NCI-H1048 (cell line): ENCODE data around the gene ZNF778.
"Not testable (repeated sequence)": the region's sequence is repeated elsewhere in the genome, so short reads cannot be mapped to it uniquely, and the experiment has no call there.

Experiments used
- DNase-seq: peaks from one replicate; lab custom pipeline; 2025; lab: John Stamatoyannopoulos, UW

ZNF778 gene

DNA sequence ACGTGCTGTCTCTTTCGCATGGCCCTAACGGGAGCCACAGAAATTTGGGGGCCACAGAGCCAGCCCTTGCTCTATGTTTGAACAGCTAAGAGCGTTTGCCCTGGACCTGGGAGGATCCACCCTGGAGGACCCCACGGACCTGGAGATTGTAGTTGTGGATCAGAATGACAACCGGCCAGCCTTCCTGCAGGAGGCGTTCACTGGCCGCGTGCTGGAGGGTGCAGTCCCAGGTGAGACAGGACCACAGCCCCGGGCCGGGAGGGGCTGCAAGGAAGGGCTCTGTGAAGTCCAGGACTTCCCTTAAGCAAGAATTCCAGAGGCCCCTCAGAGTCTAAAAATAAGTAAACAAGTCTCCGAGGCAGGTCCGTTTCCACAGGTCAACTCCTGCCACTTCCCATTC, 34.0 kb upstream of the ZNF778 start:
- DNase-seq, result no peak

DNA sequence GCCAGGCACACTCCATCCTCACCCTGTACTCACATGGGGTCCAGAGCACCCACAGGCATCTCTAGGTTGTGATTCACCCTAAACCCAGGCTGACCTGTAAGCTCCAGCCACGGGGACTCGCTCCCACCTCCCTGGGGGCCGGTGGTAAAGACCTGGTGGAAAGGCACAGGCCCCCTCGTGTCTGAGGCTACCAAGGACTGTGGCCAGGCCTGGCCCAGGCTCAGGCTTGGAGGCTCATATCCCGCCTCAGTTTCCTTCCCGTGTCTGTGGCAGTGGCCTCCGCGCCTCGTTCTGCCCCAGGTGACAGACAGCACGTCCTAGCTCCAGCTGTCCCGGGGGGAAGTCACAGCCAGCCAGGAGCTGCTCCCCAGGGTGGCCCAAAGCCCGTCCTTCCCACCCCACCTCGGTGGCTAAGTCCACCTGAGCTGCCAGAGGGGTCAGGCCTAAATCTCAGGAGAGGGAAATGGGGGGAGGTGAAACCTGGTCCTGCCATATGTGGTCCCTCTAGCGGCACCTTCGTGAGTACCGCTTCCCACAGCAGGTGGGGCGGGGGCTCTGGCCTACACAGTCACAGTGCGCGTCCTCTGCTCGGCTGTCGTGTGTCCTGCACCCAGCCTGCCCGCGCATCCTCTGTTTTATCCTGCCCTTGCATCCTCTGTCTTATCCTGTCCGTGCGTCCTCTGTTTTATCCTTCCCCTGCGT, 33.4 kb upstream of the ZNF778 start:
- DNase-seq, result no peak

DNA sequence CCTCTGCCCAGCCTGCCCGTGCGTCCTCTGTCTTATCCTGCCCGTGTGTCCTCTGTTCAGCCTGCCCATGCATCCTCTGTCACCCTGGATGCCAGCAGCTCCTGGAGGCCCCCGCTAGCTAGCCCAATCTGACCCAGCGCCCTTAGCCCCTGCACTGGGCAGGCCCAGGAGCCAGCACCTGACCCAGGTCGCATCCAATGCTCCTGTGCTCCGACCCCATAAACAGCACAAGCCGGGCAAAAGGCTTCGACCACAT, 32.9 kb upstream of the ZNF778 start:
- DNase-seq, result no peak

DNA sequence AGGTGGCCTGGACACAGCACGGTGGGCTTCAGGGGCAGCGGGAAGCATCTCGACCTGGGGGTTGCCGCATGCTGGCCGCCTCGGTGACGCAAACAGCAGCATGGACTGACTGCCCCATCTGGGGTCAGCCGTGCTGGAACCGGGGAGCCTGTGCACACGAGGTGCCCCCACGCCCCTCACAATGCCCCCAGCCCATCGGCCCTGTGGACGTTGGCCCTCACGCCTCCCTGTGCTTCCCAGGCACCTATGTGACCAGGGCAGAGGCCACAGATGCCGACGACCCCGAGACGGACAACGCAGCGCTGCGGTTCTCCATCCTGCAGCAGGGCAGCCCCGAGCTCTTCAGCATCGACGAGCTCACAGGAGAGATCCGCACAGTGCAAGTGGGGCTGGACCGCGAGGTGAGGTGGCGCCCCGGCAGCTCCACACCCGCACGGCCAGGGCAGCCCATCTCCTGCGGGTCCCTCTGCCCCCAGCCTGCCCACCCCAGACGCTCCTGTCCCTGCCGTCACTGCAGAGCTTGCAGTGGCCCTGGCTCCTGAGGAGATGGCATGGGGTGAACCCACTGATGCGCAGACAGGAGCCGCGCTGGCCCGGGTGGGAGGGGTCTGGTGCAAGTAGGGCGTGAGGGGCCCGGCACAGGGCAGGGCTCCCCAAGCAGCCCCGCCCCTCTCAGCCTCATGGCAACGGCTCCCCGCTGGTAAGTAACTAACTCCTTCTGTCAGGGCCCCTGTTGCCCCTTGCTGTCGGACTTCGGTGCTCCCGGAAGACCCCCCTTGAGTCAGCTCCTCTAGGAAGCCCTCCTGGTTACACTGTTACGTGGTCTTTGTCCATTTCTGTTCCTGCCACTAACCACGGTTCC, 32.3 kb upstream of the ZNF778 start:
- DNase-seq, result no peak

DNA sequence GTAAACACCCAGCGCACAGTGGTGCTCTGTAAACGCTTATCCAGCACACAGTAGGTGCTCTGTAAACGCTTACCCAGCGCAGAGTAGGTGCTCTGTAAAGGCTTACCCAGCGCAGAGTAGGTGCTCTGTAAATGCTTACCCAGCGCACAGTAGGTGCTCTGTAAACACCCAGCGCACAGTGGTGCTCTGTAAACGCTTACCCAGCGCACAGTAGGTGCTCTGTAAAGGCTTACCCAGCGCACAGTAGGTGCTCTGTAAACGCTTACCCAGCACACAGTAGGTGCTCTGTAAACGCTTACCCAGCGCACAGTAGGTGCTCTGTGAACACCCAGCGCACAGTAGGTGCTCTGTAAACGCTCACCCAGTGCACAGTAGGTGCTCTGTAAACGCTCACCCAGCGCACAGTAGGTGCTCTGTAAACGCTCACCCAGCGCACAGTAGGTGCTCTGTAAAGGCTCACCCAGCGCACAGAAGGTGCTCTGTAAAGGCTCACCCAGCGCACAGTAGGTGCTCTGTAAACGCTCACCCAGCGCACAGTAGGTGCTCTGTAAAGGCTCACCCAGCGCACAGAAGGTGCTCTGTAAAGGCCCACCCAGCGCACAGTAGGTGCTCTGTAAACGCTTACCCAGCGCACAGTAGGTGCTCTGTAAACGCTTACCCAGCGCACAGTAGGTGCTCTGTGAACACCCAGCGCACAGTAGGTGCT, 31.5 kb upstream of the ZNF778 start:
- DNase-seq, result not testable (repeated sequence)

DNA sequence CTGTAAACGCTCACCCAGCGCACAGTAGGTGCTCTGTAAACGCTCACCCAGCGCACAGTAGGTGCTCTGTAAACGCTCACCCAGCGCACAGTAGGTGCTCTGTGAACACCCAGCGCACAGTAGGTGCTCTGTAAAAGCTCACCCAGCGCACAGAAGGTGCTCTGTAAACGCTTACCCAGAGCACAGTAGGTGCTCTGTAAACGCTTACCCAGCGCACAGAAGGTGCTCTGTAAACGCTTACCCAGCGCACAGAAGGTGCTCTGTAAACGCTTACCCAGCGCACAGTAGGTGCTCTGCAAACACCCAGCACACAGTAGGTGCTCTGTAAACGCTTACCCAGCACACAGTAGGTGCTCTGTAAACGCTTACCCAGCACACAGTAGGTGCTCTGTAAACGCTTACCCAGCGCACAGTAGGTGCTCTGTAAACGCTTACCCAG, 30.9 kb upstream of the ZNF778 start:
- DNase-seq, result not testable (repeated sequence)

DNA sequence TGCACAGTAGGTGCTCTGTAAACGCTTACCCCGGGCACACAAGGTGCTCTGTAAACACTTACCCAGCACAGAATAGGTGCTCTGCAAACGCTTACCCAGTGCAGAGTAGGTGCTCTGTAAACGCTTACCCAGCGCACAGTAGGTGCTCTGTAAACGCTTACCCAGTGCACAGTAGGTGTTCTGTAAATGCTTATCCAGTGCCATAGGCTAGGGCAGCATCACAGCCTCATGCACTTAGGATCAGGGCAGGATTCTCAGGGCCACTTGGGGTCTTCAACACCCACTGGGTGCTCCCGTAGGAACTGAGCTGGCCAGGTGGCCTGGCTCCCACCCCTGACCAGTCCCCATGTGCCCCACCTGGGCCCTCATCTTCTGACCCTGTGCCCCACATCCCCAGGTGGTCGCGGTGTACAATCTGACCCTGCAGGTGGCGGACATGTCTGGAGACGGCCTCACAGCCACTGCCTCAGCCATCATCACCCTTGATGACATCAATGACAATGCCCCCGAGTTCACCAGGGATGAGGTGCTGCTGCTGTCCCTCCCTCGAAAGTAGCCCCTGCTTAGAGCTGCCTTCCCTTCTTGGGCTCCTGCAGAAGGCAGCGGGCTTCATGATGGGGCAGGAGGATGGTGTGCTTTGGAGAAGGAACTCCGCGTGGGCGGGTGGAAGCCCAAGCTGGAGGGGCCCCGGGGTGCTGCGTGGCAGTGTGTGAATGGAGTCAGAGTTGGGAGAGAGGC, 30.3 kb upstream of the ZNF778 start:
- no peak for DNase-seq

DNA sequence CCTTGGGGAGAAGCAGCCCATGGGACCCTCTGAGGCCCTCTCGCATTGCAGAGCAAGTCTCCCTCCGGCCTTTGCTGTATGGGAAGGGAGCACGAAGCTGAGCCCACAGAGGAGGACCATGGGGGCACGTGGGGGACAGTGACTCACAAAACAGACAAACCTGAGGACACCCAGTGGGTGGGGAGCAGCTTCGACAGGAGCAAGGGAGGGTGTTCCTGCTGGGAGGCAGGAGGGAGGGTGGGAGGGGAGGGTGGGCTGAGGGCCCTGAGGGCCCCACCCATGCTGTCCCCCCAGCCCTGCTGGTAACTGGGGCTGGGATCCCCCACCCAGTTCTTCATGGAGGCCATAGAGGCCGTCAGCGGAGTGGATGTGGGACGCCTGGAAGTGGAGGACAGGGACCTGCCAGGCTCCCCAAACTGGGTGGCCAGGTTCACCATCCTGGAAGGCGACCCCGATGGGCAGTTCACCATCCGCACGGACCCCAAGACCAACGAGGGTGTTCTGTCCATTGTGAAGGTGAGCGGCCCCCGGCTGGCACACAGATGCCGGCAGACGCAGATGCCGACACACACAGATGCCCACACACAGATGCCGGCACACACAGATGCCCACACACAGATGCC, 29.6 kb upstream of the ZNF778 start:
- no peak for DNase-seq

DNA sequence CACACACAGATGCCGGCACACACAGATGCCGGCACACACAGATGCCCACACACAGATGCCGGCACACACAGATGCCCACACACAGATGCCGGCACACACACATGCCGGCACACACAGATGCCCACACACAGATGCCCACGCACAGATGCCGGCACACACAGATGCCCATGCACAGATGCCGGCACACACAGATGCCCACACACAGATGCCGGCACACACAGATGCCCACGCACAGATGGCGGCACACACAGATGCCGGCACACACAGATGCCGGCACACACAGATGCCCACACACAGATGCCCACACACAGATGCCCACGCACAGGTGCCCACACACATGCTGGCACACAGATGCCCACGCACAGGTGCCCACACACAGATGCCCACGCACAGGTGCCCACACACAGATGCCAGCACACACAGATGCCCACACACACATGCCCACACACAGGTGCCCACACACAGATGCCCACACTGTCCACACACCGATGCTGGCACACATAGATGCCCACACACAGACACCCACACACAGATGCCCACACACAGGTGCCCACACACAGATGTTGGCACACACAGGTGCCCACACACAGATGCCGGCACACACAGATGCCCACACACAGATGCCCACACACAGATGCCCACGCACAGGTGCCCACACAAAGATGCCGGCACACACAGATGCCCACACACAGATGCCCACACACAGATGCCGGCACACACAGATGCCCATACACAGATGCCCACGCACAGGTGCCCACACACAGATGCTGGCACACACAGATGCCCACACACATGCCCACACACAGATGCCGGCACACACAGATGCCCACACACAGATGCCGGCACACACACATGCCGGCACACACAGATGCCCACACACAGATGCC, 28.8 kb upstream of the ZNF778 start:
- DNase-seq, result not testable (repeated sequence)

DNA sequence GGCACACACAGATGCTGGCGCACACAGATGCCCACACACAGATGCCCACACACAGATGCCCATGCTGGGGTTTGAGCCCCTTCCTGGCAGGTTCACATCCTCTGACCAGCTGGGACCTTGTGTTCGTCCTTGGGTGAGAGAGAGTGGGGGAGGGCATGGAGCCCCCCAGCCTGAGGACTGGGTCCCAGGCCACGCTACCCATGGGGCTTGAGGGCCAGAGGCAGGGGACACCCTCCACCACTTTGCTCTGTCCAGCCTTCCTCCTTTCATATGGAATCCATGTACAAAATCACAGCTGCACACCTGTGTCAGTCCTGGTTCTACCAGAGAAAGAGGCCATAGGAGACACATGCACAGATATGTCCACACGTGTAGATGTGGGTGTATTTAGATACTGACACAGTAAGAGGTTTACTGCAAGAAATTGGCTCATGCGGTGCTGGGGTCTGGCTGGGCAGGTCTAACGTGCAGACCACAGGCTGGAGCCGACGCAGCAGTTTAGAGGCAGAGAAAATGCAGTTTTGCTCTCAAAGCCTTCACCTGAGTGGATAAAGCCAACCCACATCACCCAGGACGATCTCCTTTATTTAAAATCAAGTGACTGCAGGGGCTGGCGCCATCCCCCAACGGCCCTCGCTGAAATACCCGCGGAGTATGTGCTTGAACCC, 28.0 kb upstream of the ZNF778 start:
- no peak for DNase-seq

DNA sequence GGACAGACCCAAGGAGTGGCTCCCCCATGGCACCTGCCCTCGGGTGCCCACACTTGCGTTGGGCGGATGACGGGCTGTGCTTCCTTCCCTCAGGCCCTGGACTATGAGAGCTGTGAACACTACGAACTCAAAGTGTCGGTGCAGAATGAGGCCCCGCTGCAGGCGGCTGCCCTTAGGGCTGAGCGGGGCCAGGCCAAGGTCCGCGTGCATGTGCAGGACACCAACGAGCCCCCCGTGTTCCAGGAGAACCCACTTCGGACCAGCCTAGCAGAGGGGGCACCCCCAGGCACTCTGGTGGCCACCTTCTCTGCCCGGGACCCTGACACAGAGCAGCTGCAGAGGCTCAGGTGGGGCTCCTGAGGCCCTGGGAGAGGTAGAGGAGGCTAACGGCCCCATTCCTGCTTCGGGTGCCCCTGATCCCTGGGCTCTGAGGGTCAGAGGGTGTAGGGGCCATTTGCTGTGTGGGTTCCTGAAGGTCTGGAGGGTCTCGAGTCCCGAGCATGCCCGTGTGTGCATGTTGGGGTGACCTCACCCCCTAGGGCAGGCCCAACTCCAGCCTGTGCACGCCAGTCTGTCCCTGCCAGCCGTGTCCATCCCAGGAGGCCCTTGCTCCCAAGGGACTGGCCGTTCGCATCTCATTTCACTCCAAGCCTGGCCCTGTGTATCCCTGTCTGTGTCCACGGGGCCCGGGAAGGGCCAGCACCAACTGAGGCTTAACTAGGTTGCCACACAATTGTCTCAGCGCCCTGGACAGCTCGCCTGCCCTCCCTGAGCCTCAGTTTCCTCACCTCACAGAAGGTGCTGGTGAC, 27.1 kb upstream of the ZNF778 start:
- no peak for DNase-seq

DNA sequence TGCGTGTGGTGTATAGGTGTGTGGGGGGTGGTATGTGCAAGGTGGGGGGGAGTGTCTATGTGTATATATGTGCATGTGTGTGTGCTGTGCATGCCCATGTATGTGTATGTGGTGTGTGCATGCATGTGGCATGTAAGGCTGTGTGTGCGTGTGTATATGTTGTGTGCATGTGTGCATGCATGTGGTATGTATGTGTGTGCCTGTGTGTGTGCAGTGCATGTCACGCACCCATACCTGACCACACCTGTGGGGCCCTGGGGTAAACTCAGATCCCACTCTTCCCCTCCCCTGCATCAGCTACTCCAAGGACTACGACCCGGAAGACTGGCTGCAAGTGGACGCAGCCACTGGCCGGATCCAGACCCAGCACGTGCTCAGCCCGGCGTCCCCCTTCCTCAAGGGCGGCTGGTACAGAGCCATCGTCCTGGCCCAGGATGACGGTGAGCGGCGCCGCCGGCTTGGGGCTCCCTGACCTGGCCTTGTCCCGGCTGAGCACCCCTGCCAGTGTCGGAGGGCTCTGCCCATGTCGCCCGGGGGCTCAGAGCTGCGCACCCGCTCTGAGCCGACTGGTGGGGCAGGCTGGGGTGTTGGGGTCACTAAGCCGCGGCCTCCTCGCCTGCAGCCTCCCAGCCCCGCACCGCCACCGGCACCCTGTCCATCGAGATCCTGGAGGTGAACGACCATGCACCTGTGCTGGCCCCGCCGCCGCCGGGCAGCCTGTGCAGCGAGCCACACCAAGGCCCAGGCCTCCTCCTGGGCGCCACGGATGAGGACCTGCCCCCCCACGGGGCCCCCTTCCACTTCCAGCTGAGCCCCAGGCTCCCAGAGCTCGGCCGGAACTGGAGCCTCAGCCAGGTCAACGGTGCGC, 26.2 kb upstream of the ZNF778 start:
- no peak for DNase-seq

DNA sequence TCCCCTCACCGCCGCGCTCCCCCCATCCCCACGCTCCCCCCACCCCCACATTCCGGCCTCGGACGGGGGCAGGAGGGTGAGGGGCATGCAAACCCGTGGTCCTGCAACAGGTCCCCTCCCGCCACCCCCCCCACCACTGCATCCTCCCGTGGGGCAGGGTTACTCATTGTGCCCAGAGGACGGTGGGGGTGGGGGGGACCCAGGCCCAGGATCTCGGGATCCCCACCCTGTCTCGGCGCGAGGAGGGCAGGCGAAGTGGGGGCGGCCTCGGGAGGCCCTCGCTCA, 25.7 kb upstream of the ZNF778 start:
- DNase-seq, result no peak

DNA sequence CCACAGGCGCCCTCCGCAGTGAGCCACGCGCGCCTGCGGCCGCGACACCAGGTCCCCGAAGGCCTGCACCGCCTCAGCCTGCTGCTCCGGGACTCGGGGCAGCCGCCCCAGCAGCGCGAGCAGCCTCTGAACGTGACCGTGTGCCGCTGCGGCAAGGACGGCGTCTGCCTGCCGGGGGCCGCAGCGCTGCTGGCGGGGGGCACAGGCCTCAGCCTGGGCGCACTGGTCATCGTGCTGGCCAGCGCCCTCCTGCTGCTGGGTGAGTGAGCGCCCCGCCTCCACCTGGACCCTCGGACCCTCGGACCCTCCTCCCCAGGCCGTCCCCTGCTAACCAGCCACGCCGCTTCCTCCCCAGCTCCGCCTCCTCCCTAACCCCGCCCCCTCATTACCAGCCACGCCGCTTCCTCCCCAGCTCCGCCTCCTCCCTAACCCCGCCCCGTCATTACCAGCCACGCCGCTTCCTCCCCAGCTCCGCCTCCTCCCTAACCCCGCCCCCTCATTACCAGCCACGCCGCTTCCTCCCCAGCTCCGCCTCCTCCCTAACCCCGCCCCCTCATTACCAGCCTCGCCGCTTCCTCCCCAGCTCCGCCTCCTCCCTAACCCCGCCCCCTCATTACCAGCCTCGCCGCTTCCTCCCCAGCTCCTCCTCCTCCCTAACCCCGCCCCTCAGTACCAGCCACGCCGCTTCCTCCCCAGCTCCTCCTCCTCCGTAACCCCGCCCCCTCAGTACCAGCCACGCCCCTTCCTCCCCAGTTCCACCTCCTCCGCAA, 25.1 kb upstream of the ZNF778 start:
- peak; percentile 12 for DNase-seq

DNA sequence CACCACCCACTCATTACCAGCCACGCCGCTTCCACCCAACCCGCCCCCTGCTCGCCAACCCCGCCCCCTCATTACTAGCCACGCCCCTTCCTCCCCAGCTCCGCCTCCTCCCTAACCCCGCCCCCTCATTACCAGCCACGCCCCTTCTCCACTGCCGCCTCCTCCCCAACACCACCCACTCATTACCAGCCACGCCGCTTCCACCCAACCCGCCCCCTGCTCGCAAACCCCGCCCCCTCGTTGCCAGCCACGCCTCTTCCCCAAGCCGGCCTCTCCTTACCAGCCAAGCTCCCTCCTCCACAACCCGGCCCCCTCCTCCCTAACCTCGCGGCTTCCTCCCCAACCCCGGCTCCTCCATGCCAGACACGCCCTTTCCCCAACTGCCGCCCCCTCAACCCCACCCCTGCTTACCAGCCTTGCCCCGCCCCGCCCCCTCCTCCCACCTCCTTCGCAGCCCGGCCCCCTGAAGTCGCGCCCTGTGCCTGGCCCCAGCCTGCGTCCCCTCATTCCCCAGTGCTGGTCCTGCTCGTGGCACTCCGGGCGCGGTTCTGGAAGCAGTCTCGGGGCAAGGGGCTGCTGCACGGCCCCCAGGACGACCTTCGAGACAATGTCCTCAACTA, 24.4 kb upstream of the ZNF778 start:
- peak; percentile 10 for DNase-seq

DNA sequence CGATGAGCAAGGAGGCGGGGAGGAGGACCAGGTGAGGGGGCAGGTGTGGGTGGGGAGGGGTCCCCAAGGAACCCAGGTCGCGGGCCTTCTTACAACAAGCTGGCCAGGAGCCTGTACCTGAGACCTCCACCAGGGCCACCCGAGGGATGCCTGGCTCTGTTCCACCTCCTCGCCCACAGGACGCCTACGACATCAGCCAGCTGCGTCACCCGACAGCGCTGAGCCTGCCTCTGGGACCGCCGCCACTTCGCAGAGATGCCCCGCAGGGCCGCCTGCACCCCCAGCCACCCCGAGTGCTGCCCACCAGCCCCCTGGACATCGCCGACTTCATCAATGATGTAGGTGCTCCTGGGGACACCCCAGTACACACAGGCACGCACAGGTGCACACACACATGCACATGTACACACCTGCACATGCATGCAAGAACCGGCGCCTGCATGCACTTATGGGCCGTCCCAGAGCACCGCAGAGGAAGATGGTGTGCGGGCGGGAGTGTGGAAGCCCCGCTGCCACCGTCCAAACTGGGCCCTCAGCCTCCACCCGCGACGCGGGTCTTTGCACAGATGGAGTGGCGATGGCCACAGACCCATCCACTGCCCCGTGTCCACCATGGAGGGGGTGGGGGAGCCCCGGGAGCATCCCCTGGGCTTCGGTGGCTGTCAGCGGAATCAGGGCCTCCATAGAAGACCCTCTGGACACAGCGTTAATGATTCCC, 23.8 kb upstream of the ZNF778 start:
- DNase-seq, result no peak
